ENCODE results near the gene C20orf141.

DNA sequence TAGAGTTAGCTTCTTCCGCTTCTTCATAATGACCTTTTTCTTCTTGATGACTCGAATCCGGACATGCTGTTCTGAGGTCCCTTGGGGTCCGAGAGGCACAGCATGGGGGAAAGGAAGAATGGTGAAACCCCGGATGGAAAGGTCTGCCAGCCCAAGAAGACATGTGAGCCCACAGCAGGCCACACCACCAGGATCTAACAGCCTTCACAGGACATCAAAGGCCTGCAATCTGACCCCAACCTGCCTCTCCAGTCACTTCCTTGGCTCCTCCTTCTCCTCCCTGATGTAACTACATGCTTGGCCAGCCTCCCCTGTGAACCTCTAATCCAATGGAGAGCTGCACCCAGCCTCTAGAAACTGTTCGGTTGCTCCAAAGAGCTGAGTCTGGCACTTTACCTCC is 16.0 kb upstream of the C20orf141 start:
- TF ChIP-seq, protein P1, sequence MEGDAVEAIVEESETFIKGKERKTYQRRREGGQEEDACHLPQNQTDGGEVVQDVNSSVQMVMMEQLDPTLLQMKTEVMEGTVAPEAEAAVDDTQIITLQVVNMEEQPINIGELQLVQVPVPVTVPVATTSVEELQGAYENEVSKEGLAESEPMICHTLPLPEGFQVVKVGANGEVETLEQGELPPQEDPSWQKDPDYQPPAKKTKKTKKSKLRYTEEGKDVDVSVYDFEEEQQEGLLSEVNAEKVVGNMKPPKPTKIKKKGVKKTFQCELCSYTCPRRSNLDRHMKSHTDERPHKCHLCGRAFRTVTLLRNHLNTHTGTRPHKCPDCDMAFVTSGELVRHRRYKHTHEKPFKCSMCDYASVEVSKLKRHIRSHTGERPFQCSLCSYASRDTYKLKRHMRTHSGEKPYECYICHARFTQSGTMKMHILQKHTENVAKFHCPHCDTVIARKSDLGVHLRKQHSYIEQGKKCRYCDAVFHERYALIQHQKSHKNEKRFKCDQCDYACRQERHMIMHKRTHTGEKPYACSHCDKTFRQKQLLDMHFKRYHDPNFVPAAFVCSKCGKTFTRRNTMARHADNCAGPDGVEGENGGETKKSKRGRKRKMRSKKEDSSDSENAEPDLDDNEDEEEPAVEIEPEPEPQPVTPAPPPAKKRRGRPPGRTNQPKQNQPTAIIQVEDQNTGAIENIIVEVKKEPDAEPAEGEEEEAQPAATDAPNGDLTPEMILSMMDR (IDR thresholded peaks at IDR 0.05): no peak
- TF ChIP-seq POLR2A (IDR thresholded peaks at IDR 0.05): no peak
